ENCODE data around the gene APBA2.

APBA2 gene

GRCh38 chr15:28935316-28935715 is 49.5 kb downstream of the APBA2 start:
- no peak for DNase-seq (ENCODE audit: low read depth)

GRCh38 chr15:28936081-28936480 is 50.3 kb downstream of the APBA2 start:
- no peak for DNase-seq (ENCODE audit: low read depth)

DNA sequence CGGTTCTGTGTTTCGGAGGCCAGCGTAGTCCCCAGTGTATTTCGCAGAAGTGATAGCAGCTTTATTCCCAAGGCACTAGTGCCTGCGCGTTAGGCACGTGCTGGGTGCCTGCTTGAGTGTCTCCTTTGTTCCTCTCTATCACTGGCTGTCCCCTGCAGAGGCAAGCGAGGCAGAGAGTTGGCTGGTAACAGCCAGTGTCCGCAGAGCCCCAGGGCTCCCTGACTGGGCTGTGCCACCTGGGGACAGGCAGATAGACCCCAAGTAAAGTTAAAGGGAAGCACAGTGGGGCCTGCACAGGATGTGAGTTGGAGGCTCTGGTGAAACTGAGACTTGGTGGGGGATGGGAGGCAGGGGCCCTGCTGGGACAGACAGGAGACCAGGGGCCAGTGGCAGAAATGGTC is 50.7 kb downstream of the APBA2 start:
- no peak for DNase-seq (ENCODE audit: low read depth)

- DNase-seq (ENCODE audit: low read depth), result no peak
Measured at GRCh38 chr15:28937271-28937670, 51.5 kb downstream of the APBA2 start.

GRCh38 chr15:28942046-28942445 is 56.3 kb downstream of the APBA2 start:
- DNase-seq (ENCODE audit: low read depth), result no peak

DNA sequence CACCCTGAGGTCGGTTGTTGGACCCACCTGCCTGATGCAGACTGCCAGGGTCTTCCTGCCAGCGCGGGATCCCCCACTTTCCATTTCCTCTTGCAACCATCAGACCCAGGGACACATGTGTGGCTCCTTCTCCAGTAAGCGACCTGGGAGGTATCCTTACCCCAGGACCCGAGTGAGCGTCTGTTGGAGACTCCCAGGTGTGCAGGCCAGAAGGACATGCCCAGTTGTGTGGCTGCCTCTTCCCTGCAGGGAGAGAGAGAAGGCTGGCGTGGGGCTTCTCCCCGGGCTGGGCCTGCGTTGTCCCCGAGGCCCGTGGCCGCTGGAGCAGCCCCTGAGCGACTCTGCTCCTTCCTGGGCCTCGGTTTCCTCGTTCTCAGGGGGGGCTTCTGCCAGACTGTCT is 56.8 kb downstream of the APBA2 start:
- no peak for DNase-seq (ENCODE audit: low read depth)

DNA sequence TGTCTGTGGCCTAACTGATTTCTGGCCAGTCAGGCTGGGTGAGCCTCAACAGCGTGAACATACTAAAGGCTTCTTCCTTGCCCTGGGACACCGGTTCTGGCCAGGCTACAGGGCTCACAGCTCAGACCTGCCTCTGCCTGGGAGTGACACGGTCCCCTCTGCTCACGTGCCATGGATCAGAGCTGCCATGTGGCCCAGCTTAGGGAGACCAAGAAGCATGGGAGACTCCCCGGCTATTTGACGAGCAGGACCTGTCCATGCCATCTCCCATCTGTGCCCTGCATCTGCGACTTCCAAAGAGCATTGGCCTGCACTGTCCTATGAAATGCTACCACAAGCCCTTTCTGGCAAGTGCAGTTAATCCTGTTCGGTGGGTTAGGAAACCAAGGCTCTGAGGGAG is 57.4 kb downstream of the APBA2 start:
- DNase-seq (ENCODE audit: low read depth), result no peak

GRCh38 chr15:28943611-28944230 is 57.9 kb downstream of the APBA2 start:
- no peak for DNase-seq (ENCODE audit: low read depth)

- DNase-seq (ENCODE audit: low read depth), result no peak
Measured at GRCh38 chr15:28944286-28944685, 58.5 kb downstream of the APBA2 start.

DNA sequence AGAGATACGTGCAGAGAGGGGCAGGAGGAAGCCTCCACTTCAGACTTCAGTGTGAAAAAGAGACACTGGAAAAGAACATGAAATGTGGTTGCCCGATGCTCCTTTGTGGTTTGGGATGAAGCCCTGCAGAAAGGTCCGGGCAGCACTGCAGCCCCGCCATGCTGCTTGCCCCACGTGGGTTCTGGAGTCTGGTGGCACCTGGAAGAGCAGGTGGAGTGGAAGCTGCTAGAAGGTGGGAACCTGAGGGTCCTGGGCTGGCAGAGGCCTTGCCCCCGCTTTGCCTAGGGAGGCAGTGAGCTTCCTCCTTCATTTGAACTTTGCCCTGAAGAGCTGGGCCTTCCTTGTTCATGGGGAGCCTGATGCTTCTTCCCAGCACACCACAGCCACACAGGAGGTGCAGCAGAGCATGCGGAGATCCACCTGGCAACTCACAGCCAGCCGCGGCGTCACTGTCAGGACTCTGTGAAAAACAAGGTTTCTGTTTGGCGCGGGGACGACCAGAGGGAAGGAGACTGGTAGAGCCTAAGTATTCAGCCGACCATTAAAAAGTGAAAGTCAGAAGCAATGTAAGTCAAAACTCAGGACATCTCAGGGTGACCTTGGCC is 59.0 kb downstream of the APBA2 start:
- no peak for DNase-seq (ENCODE audit: low read depth)

DNA sequence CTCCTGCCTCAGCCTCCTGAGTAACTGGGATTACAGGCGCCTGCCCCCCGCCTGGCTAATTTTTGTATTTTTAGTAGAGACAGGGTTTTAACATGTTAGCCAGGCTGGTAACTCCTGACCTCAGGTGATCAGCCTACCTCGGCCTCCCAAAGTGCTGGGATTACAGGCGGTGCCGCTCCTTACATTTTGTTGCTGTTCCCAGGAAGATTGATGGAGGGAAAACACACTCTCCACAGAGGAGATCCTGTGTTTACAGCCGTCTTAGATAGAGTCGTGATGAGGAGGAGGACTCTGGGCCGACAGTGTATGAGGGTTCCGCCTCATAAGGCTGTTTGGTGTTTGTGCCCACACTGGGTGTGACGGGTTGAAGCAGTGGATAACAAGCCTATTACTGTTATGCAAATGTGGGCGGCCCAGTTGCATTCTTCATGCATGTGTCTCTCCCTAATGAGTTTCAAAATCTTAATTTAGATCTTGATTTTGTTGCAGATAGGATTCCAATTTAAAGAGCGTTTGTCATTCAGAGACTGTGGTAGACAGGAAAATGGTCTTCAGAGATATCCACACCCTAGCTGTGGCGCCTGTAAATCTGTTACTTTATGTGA is 60.0 kb downstream of the APBA2 start:
- DNase-seq (ENCODE audit: low read depth), result no peak

GRCh38 chr15:28946803-28947202 is 61.0 kb downstream of the APBA2 start:
- no peak for DNase-seq (ENCODE audit: low read depth)

- no peak for DNase-seq (ENCODE audit: low read depth)
Measured at GRCh38 chr15:28947221-28947674, 61.5 kb downstream of the APBA2 start.

DNA sequence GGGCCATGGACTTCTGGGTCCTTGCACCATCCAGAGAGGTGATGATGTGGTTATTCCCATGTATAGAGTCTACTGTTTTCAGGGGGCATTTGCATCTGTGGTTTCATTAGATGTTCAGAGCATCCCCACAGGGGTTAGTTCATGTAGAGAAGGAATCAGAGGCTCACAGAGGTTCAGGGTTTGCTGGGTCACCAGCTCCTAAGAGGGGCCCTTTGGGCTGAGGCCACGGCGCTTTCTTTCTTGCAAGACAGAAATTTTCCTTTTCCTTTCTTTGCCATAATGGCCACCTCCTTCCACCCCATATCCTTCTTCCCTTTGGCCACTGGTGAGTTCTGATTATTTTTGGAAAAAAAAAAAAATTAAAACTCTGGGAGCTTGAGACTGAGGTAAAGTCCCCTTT is 62.3 kb downstream of the APBA2 start:
- DNase-seq (ENCODE audit: low read depth), result no peak

DNA sequence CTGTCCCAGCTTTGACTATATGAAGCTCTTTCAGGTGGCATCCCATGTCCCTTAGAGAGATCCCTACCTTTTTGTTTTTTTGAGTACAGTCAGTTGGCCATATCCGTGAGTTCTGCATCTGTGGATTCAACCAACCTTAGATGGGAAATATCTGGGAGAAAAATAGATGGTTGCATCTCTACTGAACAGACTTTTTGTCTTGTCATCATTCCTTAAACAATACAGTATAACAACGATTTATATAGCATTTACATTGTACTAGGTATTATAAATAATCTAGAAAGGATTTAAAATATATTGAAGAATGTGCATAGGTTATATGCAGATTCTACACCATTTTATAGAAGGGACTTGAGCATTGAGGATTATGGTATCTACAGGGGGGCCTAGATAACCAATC is 65.1 kb downstream of the APBA2 start:
- no peak for DNase-seq (ENCODE audit: low read depth)

GRCh38 chr15:28952666-28953491 is 67.1 kb downstream of the APBA2 start:
- DNase-seq (ENCODE audit: low read depth), result no peak

- DNase-seq (ENCODE audit: low read depth), result no peak
Measured at GRCh38 chr15:28953573-28954195, 67.9 kb downstream of the APBA2 start.

GRCh38 chr15:28954466-28955159 is 68.8 kb downstream of the APBA2 start:
- no peak for DNase-seq (ENCODE audit: low read depth)

GRCh38 chr15:28955160-28955992 is 69.6 kb downstream of the APBA2 start:
- DNase-seq (ENCODE audit: low read depth), result no peak

DNA sequence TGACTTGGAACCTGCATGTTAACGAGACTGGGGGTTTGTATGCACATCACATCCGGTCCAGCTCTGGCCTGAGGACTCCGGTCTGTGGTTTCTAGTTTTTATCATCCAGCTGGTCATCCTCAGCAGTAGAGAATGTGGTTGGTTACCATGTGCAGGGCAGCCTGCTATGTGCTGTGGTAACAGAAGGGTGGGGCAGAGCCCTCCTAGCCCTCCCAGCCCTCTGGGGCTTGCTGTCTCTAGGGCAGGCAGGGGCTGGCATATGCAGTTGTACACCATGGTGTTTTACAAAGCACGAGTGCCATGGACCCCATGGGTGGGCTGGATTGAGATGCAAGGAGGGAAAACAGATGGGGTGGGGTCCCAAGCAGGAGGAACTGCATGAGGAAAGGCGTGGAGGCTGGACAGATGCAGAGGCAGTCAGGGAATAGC is 70.2 kb downstream of the APBA2 start:
- DNase-seq (ENCODE audit: low read depth), result no peak

GRCh38 chr15:28956491-28956890 is 70.7 kb downstream of the APBA2 start:
- DNase-seq (ENCODE audit: low read depth), result no peak

Measured in stromal cell of bone marrow (primary cell).